Stromal cell of bone marrow (primary cell): ENCODE measurements around the gene MOB3C.

Experiments used
- DNase-seq: peaks from one replicate; pipeline ENCODE4 v3.0.0-alpha.2; 2012; ENCODE audit warnings: low read depth

The MOB3C gene

GRCh38 chr1:46571691-46572225, 44.9 kb downstream of the MOB3C start:
- DNase-seq: no peak

- DNase-seq: no peak
Observed at GRCh38 chr1:46569884-46570725, 46.5 kb downstream of the MOB3C start.

- no peak for DNase-seq
Observed at GRCh38 chr1:46569116-46569515, 47.5 kb downstream of the MOB3C start.

GRCh38 chr1:46568461-46568891, 48.1 kb downstream of the MOB3C start:
- no peak for DNase-seq

- no peak for DNase-seq
Observed at GRCh38 chr1:46563341-46563740, 53.3 kb downstream of the MOB3C start.

GRCh38 chr1:46562498-46562897, 54.1 kb downstream of the MOB3C start:
- DNase-seq: no peak

GRCh38 chr1:46558966-46559365, 57.6 kb downstream of the MOB3C start:
- DNase-seq: no peak

- DNase-seq: no peak
Observed at GRCh38 chr1:46558141-46558963, 58.3 kb downstream of the MOB3C start.
